H1 (cell line): Measurements from ENCODE around the gene SPRYD3. TPM values are rescaled to one million over a fixed set of nuclear protein-coding genes. Genes with fewer than 3 reads are reported as not detected.
A peak's percentile ranks its signal among the peaks of the same experiment; 100 is the strongest.

Experiments
- ASH2L ChIP-seq: fragments of 200-600, 300-600 bp; sonication (generic); IDR thresholded peaks from one replicate; pipeline ENCODE4 v1.7.1; 2017; ENCODE audit warnings: low read length
- CBX8 ChIP-seq: fragments of 300-800, 300-1000 bp; sonication (generic); IDR thresholded peaks from 2 replicates; pipeline ENCODE4 v1.7.1; 2016; ENCODE audit warnings: low read depth, low read length, borderline replicate concordance
- CHD7 ChIP-seq: fragments of 300-600 bp; sonication (generic); IDR thresholded peaks from 2 replicates; pipeline ENCODE4 v1.7.1; 2012; ENCODE audit warnings: low read length, moderate library complexity, mild to moderate bottlenecking, inconsistent platforms; ENCODE audit not compliant: insufficient replicate concordance
- EZH2 ChIP-seq: fragments of 200-600 bp; sonication (generic); IDR thresholded peaks from 2 replicates; pipeline ENCODE4 v1.7.1; 2012; ENCODE audit warnings: low read depth, mild to moderate bottlenecking, moderate library complexity, low read length, inconsistent platforms; ENCODE audit not compliant: severe bottlenecking
- KDM4A ChIP-seq: IDR thresholded peaks from one replicate; pipeline ENCODE4 v1.7.1; 2012; ENCODE audit warnings: low read depth, mild to moderate bottlenecking, moderate library complexity, low read length, inconsistent platforms; ENCODE audit not compliant: severe bottlenecking
- SP4 ChIP-seq: IDR thresholded peaks from 2 replicates; pipeline ENCODE4 v1.6.1; 2012; ENCODE audit warnings: low read length, inconsistent platforms
- polyA plus RNA-seq, 7 experiments: library from polyadenylated mRNA; depleted of rRNA in 3 of 7; stranded (reverse) in 5 of 7; unstranded in 2 of 7; fragments of >200 nt in 5 of 7; fragments of 200-250 nt in 2 of 7; gene quantifications; 1 replicate in 5 of 7; 2 replicates in 1 of 7; 4 replicates in 1 of 7; pipeline versions ENCODE4 v1.2.1 to v1.2.3, GENCODE V29; 2011 to 2013; ENCODE audit warnings: missing spikeins in 2 of 7, mixed read lengths in 2 of 7
- total RNA-seq: library from RNA; stranded (reverse); fragmentation: NEBNext Ultra II Directional; extraction: Animal tissue kit (Norgen Biotek cat#: 25700); gene quantifications from 2 replicates; pipeline ENCODE4 v1.2.1, GENCODE V29; 2021

Gene SPRYD3
- total and polyA plus RNA-seq, 2 of the 8 experiments (the other 6 are each of a cell fraction or from before 2014, with no cell fraction given) = 6.8 to 8.0 TPM

GRCh38 chr12:53046655-53047220, 32.5 kb downstream of the SPRYD3 start (continued):
- no peak for TF ChIP-seq CHD7
- TF ChIP-seq CBX8 = no peak
- no peak for TF ChIP-seq EZH2
- TF ChIP-seq ASH2L = no peak
- TF ChIP-seq SP4 = no peak
- TF ChIP-seq KDM4A = peak; percentile 21
